A673 (cell line): Measurements from ENCODE around the gene RASA2. TPM values are rescaled to one million over a fixed set of nuclear protein-coding genes. Genes with fewer than 3 reads are reported as not detected.

Experiments
- BruUV-seq: library from RNA; stranded (reverse); fragments of 400-500 nt; replicated peaks from 2 replicates; lab custom pipeline; 2021; lab: Mats Ljungman, UMichigan
- CTCF ChIA-PET: fragments of 300-600 bp; sonication (Branson Sonifier 250); formaldehyde crosslinking; loops from one replicate; lab custom pipeline; 2022; ENCODE audit warnings: antibody characterized with exemption; lab: Charles Lee
- POLR2A ChIA-PET: fragments of 300-600 bp; sonication (Branson Sonifier 250); formaldehyde crosslinking; loops from one replicate; lab custom pipeline; 2022; ENCODE audit warnings: antibody characterized with exemption; ENCODE audit not compliant: low non-redundant PET; lab: Charles Lee
- DNase-seq: peaks from one replicate; pipeline ENCODE4 v3.0.0-alpha.2; 2015; ENCODE audit warnings: low spot score
- H3K27ac ChIP-seq: fragments of 200-600 bp; sonication (generic); 2 replicates; pipeline ENCODE4 v1.5.1; 2016; ENCODE audit warnings: mixed run types, low read depth, mild to moderate bottlenecking, mixed read lengths, antibody characterized with exemption, low read length; ENCODE audit not compliant: poor library complexity, severe bottlenecking
- H3K27me3 ChIP-seq: fragments of 200-600 bp; sonication (generic); replicated peaks from 2 replicates; pipeline ENCODE4 v1.6.1; 2017; ENCODE audit warnings: mixed run types, low read depth, mild to moderate bottlenecking, mixed read lengths, antibody characterized with exemption, low read length; ENCODE audit not compliant: insufficient read depth, poor library complexity
- H3K36me3 ChIP-seq: fragments of 200-600 bp; sonication (generic); 2 replicates; pipeline ENCODE4 v1.6.1; 2016; ENCODE audit warnings: mixed run types, mild to moderate bottlenecking, mixed read lengths, antibody characterized with exemption, low read length; ENCODE audit not compliant: insufficient read depth, poor library complexity, severe bottlenecking
- H3K4me1 ChIP-seq: fragments of 200-600 bp; sonication (generic); 2 replicates; pipeline ENCODE4 v1.6.1; 2017; ENCODE audit warnings: mixed run types, mild to moderate bottlenecking, mixed read lengths, antibody characterized with exemption, low read length; ENCODE audit not compliant: insufficient read depth, poor library complexity, severe bottlenecking
- H3K4me3 ChIP-seq: fragments of 200-600 bp; sonication (generic); 2 replicates; pipeline ENCODE4 v1.5.1; 2016; ENCODE audit warnings: low read depth, mixed run types, mild to moderate bottlenecking, mixed read lengths, low read length; ENCODE audit not compliant: poor library complexity, severe bottlenecking
- H3K9me3 ChIP-seq: fragments of 200-600 bp; sonication (generic); 2 replicates; pipeline ENCODE4 v1.6.1; 2016; ENCODE audit warnings: mixed run types, low read depth, mild to moderate bottlenecking, mixed read lengths, antibody characterized with exemption, low read length; ENCODE audit not compliant: poor library complexity, severe bottlenecking
- CTCF ChIP-seq: fragments of 300-800, 200-600 bp; sonication (generic); conservative IDR thresholded peaks from 2 replicates; pipeline ENCODE4 v1.5.1; 2017; ENCODE audit warnings: low read depth, mild to moderate bottlenecking, antibody characterized with exemption, low read length, moderate library complexity, mixed read lengths
- EZH2 ChIP-seq: fragments of 200-600 bp; sonication (generic); IDR thresholded peaks from 2 replicates; pipeline ENCODE4 v1.6.1; 2017; ENCODE audit warnings: borderline replicate concordance, low read depth, mild to moderate bottlenecking, mixed read lengths, antibody characterized with exemption, low read length; ENCODE audit not compliant: poor library complexity, severe bottlenecking
- intact Hi-C: fragments of 100-400 bp; cut with micrococcal nuclease; formaldehyde crosslinking; loops from one replicate; pipeline ENCODE4 v1.10.0; 2022; ENCODE audit not compliant: unreplicated experiment
- total RNA-seq: library from RNA; stranded (reverse); gene quantifications from 2 replicates; pipeline ENCODE4 v1.2.3, GENCODE V29; 2021

The RASA2 gene
- total RNA-seq, 1 experiment from 2014 or later = 17.1 TPM

GRCh38 chr3:141650783-141651182 is 164.0 kb downstream of the RASA2 start:
- no TSS peak for BruUV-seq
- Histone ChIP-seq H3K4me1 (peaks cover 3% of the 10 kb centered on the region), H3K27ac (no peak overlapping the region), H3K9me3 (no peaks in the 10 kb centered on the region), H3K4me3 (no peak overlapping the region), H3K36me3 (no peaks in the 10 kb centered on the region), H3K27me3 (no peaks in the 10 kb centered on the region)
- POLR2A ChIA-PET = no interaction called here
- intact Hi-C loops = no loop called here
- CTCF ChIA-PET = no interaction called here
- DNase-seq = no peak
- TF ChIP-seq CTCF (no peak), EZH2 (no peak)

DNA sequence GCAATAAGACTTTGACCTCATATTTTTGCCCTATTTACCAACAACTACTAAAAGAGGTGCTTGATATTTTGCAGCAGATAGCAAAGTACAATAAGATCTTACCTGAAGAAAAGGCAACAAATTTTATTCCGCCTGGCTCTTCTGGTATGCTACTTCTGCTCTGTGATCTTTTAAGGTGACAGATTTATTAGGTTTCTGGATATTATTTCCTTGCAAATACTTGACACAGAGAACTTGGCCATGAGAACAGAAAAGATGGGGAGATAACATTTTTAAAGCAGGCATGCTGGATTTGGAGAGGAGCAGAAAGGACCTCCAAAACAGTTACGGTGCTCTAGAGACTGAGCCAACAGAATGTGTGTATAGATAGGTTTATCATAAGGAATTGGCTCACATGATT is 164.6 kb downstream of the RASA2 start:
- ChIA-PET POLR2A (no interaction called here), CTCF (no interaction called here)
- TF ChIP-seq CTCF (no peak), EZH2 (no peak)
- Histone ChIP-seq H3K4me3 (no peak overlapping the region), H3K27ac (no peak overlapping the region), H3K4me1 (peaks cover 3% of the 10 kb centered on the region), H3K9me3 (no peaks in the 10 kb centered on the region), H3K27me3 (no peaks in the 10 kb centered on the region), H3K36me3 (no peaks in the 10 kb centered on the region)
- BruUV-seq = no TSS peak
- intact Hi-C loops = no loop called here
- DNase-seq = no peak

DNA sequence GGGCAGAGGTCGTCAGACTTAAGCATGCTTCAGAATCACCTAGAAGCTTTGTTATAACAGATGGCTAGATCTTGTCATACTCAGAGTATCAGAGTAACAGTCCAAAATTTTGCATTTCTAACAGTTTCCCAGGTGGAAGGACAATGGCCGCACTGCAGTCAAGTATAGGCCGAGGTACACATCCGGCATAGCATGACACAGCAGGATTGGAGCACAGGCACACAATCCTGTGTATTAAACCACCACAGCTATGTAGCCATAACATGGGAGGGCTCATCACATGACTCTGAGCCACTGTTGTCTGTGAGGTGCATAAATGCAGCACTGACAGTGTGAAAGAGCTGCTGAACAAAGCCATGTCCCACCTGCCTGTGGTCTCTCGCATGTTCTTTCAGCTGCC is 165.5 kb downstream of the RASA2 start:
- H3K27ac ChIP-seq = no peak overlapping the region
- no peaks in the 10 kb centered on the region for H3K4me1 ChIP-seq
- no TSS peak for BruUV-seq
- no peak for DNase-seq
- intact Hi-C loops = no loop called here
- no peaks in the 10 kb centered on the region for H3K27me3 ChIP-seq
- no peak for TF ChIP-seq EZH2
- no peak for TF ChIP-seq CTCF
- CTCF ChIA-PET = no interaction called here
- no peaks in the 10 kb centered on the region for H3K9me3 ChIP-seq
- POLR2A ChIA-PET = no interaction called here
- no peak overlapping the region for H3K4me3 ChIP-seq
- no peaks in the 10 kb centered on the region for H3K36me3 ChIP-seq
